CD4-positive, alpha-beta T cell treated with Interleukin-6 for 4 hours (primary cell): ENCODE measurements around the gene TP53BP2.
A peak's percentile ranks its signal among the peaks of the same experiment; 100 is the strongest.
"Not testable (repeated sequence)": the region's sequence is repeated elsewhere in the genome, so short reads cannot be mapped to it uniquely, and the experiment has no call there.

Experiments
- DNase-seq: peaks from one replicate; pipeline ENCODE4 v3.0.0-alpha.2; 2020; ENCODE audit warnings: mixed read lengths

TP53BP2 gene

DNA sequence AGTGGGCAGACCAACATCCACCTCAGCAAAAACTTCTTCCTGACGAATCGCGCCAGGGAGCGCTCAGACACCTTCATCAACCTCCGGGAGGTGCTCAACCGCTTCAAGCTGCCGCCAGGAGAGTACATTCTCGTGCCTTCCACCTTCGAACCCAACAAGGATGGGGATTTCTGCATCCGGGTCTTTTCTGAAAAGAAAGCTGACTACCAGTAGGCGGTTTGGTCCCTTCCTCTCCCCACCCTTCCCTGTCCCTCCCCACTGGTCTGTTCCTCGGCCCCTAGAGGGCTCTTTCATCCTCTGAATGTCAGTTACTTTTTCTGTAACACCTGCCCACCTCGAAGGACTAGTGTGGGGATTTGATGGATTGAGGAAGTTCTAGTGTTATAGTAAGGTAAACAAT is 86.5 kb downstream of the TP53BP2 start:
- DNase-seq, result no peak

DNA sequence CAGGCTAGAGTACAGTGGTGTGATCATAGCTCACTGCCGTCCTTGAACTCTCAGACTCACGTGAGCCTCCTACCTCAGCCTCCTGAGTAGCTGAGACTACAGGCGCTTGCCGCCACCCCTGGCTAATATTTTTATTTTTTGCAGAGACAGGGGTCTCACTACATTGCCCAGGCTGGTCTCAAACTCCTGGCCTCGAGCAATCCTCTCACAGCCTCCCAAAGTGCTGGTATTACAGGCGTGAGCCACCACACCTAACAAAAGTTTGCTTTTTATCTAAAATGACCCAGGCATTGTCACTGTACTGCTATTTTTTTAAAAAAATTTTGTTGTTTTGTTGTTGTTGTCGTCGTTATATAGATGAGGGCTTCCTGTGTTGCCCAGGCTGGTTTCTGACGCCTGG is 87.0 kb downstream of the TP53BP2 start:
- no peak for DNase-seq

DNA sequence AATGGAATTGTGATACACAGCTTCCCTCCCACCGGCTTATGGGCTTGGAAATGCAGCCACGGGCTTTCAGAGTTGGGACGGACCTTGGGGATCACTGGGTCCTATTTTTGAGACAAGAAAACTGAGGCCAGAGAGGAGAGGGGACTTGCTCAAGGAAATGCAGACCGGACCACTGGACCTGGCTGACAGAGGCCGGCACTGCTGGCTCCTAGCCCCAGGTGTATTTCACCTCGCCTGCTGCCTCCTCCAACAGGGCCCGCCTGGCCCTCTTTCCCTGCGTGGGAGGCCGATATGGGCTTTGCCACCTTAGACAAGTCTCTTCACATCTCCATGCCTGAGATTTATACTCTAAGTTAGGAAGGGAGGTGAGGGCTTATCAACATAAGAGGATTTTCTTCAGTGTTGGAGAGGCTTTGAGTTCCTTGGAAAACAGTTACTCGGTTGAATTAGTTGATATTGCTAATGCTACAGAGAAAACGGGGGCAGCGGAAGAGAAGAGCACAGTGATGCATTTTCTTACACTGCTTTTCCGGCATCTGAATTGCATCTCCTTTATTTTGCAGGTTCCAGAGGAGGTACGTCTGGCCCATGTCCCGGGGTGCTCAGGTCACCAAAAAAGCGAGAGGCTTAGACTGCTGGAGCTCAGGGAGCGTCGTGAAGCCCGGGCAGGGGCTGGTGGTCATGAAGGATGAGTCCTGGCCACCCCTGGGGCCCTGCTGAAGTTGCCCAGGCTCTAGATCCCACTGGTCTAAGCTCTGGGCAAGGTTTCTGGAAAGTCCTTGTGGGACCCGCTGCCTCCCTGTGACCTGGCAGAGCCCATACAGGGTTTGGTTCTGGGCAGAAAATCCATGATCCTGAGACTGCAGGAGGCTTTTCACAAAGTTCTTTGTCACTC is 88.7 kb downstream of the TP53BP2 start:
- no peak for DNase-seq

DNA sequence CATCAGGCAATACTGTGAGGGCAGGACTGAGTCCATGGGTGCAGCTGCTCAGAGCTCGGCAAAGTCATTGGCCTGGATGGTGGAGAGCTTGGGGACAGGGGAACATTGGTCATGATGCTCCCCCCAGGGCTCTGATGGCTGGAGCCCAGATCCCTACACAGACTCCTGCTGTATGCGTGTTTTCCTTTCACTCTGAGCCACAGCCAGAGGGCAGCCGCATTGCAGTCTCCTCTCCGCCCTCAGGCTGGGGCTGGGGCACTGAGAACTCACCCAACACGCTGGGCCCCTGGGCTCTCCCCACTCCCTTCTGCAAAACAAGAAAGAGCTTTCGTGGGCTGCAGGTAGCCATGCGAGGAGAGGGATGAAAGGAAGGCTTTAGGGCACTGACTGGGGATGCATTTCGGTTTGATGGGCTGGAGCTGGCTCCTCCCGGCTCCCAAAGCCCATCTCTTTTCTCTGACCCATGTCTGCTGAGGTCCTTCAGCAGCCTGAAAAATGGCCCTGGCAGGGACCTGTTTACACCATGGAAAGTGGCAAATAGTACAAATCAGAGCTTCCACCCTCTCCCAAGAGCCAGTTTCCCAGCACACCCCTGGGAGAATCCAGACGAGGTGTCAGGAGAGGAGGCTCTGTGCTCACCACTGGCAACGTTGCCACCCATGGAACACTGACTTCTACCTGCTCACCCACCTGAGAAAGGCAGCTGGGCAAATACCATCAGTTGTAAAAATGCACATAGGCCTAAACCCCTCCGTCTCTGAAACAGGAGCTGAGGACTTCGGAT is 89.6 kb downstream of the TP53BP2 start:
- DNase-seq, result no peak

DNA sequence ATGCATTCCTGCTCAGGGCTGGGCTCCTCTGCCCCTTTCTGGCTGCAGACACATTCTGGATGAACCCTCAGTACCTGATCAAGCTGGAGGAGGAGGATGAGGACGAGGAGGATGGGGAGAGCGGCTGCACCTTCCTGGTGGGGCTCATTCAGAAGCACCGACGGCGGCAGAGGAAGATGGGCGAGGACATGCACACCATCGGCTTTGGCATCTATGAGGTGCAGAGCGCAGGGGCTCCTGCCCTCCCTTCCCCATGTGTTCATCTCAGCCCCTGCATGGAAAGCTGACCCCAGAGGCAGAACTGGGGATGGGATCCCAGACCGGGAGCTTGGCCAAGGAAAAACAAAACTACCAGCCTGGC is 90.3 kb downstream of the TP53BP2 start:
- no peak for DNase-seq

DNA sequence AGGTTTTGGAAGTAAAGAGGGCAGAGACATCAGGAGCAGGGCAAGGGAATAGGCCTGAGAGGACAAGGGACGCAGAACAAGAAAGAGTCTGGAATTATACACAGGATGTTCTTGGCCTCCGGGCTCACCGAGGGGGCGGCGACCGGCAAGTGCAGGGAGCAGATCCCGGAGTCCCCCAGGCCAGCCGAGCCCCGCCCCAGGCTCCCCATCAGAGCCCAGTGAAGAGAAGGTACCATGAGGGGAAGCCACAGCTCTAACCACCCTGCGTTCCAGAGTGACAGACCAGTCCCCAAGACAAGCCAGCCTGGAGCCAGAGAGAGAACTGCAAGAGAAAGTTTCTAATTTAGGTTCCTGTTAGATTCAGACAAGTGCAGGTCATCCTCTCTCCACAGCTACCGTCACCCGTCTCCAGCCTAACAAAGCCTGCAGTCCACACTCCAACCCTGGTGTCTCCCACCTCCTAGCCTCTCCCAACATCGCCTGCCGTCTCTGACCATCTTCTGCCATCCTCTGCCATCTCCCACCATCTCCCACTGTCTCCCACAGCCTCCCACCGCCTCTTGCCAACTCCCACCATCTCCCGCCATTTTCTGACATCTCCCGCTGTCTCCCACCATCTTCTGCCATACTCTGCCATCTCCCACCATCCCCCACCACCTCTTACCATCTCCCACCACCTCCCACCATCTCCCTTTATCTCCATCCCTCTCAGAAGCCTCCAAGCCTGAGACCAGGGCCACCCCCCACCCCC is 90.9 kb downstream of the TP53BP2 start:
- no peak for DNase-seq

DNA sequence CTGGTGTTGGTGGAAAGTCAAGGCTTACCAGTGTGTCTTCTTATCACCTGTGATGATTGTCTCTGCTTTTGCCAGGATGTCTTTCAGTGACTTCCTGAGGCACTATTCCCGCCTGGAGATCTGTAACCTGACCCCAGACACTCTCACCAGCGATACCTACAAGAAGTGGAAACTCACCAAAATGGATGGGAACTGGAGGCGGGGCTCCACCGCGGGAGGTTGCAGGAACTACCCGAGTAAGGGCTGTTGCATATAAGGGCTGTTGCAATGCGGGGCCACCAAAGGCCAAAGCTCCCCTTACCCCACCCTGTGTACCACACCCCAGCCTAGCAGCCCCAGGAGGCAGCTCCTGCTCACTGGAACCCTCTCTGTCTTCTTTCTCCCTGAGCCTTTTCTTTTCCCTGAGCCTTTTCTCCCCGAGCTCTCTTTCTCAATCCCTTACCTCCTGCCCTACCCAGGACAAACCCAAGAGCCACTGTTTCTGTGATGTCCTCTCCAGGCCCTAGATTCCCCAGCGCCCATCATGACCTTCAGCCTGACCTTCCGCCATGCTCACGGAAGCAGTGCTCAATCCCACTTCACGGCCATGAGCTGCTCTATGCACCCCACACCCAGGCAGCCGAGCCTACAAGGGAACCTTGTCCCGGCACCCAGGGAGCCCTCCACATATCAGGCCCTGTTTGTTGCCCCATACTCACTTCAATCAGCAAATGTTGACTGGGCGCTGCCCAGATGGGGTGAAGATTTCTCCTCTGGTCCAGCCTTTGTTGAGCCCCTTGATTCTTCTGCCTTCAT is 92.8 kb downstream of the TP53BP2 start:
- no peak for DNase-seq

GRCh38 chr1:223751696-223752095 is 94.1 kb downstream of the TP53BP2 start:
- no peak for DNase-seq

DNA sequence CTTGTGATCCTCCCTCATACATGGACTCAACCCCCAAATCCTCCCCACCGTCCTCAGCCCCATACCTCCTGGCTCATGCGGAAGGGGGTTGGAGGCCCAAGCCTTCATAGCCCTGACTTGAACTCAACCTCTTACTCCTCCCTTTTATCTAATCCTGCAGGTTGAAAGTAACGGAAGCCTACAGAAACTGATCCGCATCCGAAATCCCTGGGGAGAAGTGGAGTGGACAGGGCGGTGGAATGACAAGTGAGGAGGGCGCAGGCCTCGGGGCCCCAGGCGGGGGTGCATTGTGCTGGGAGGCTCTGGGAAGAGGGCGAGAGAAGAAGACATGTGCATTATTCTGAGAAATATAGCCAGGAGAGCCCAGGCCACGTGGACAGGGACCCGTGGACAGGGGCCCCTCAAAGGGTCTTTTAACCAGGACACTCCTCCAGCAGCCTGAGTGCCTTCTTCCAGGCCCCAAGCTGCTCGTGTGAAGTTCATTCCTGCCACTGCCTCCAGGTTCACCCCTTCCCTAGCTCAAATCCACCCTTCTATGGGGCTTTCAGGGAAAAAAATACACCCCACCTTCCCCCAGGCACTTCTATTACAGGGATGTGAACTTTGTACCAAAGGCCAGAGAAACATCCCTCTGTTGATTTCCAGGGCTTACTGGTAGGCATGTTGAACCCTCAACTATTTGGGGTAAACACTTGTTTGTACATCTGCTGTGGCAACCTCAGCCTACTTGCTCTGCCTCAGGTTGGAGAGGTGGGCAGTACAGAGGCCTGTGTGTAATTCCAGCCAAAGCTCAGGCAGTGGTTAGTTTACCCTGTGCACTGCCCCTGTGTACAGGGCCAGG is 94.8 kb downstream of the TP53BP2 start:
- DNase-seq, result no peak

DNA sequence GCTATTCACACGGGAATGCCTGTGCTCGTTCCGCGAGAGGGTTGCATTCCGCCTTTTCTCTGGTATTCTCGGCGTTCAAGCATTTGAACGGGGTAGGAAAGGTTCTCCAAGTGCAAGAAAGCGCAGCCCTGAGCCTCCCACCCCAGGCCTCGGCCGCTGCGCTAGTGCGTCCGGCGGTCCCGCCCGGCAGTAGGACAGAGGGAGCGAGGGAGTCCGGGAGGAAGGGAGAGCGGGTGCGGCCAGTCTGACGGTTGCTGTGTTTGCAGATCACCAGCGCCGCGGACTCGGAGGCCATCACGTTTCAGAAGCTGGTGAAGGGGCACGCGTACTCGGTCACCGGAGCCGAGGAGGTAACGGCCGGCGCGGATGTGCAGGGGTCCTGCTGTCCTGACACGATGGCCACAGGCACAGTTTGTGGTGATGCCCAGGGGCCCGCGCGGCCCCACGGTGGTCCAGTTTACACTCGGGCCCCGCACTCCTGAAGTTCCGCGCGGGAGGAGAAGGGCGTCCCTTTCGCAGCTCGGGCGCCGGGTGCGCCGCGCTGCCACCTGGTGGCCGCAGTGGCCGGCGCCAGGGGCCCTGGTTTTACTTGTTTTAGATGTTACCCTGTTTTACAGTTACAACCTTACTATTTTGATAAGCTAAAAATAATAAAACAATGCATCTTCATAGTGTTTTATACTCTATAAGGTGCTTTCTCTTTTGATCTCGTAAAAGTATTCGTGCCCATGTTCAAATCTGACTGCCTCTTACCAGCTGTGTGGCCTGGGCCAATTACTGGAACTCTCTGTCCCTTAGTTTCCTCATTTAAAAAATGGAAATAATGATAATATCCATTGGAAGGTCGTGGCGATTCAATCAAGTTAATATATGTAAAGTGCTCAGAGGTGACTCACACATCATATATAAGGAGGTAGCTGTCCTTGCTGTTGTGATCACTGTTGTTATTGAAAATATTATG is 96.7 kb downstream of the TP53BP2 start:
- peak; percentile 74 for DNase-seq

DNA sequence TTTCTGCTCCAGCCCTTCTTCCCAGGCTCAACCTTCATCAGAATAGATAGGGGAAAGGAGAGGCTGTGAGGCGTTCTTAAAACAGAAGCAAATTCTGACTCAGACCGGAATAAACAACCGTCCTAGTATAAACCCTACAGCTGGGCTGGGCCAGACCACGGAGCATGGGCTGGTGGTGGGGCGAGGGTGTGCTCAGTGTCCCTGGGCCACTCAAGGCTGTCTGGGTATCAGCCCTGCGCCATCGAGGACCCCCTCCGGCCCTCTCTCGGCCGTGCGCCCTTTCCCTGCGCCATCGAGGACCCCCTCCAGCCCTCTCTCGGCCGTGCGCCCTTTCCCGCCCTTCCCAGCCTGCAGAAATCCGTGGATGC is 97.4 kb downstream of the TP53BP2 start:
- peak; percentile 20 for DNase-seq

GRCh38 chr1:223747838-223748335 is 97.9 kb downstream of the TP53BP2 start:
- DNase-seq, result no peak

- DNase-seq, result no peak
These were observed 100.0 kb downstream of the TP53BP2 start for GRCh38 chr1:223745731-223746130.

DNA sequence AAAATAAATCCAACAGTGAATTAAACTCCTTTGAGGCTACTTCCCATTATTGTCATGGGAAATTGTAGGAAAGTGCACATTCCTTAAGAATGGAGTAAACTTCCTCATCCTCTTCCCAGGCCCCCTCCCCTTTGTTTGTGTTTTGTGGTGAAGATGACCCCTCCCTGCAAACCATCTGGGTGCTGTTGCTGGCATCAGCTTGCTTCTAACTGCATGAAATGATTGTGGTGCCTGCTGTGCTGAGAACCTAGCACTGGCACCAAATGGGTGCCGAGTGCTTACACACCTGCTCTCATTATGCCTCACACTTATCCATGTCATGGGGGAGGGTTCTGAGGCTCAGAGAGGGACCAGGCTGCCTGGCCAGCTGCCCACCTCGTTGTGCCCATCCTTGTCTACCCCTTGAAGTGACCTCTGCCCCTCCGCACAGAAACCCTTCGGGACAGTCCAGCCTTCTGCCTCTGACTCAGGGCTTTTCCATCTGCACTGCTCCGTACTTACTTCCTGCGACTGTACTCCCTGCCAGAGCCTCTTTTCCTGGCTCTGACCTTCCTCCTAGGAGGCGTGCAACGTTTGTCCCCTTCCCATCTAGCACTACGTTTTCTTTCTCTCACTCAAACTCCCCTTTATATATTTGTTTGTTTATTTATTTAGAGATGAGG is 102.8 kb downstream of the TP53BP2 start:
- DNase-seq, result no peak

- DNase-seq, result no peak
These were observed 103.9 kb downstream of the TP53BP2 start for GRCh38 chr1:223741861-223742260.

GRCh38 chr1:223740038-223740736 is 105.6 kb downstream of the TP53BP2 start:
- DNase-seq, result not testable (repeated sequence)

DNA sequence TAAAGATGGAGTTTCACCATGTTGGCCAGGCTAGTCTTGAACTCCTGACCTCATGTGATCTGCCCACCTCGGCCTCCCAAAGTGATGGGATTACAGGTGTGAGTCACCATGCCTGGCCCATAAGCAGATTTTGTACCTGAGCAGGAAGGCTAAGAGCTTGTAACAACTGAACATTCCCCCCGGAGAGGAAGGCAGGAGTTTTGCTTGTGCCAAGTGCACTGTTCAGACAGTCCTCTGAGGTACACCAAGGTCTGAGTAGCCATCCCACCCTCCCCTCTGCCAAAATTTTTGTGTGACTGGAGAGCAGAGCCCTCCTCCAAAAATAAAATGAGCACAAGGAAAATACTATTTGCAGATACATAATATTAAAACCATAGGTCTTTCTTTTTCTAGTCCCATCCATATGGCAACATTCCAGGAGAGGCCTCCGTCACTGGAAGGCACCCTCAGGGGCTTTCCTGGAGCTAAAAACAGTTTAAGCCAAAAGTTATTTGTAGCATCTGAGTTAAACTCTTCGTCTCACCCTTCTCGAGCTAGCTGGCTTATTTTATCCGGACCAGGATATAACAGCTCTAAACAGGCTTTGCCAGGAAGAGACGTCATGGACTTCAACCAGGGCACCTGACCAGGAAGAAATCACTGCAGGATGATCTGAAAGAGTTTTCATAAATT is 106.2 kb downstream of the TP53BP2 start:
- no peak for DNase-seq
